Subcutaneous adipose tissue (tissue), 4 donors: ENCODE data around the gene UBE2Z. TPM values are rescaled to one million over a fixed set of nuclear protein-coding genes. Genes with fewer than 3 reads are reported as not detected.

Experiments used
- CTCF ChIP-seq: fragments of 450-650 bp; IDR thresholded peaks from one replicate; pipeline ENCODE4 v1.5.1; 2016; ENCODE audit warnings: low read depth, mild to moderate bottlenecking, control low read depth, antibody characterized with exemption, moderate library complexity
- total RNA-seq, 4 donors: library from RNA; depleted of rRNA; stranded (reverse); fragments of >200 nt; gene quantifications; one replicate each; pipeline ENCODE4 v1.1.0, GENCODE V29; 2016

Gene UBE2Z
- total RNA-seq, 4 donors from 2014 or later, result 39.9 to 55.2 (median 46.5) TPM

DNA sequence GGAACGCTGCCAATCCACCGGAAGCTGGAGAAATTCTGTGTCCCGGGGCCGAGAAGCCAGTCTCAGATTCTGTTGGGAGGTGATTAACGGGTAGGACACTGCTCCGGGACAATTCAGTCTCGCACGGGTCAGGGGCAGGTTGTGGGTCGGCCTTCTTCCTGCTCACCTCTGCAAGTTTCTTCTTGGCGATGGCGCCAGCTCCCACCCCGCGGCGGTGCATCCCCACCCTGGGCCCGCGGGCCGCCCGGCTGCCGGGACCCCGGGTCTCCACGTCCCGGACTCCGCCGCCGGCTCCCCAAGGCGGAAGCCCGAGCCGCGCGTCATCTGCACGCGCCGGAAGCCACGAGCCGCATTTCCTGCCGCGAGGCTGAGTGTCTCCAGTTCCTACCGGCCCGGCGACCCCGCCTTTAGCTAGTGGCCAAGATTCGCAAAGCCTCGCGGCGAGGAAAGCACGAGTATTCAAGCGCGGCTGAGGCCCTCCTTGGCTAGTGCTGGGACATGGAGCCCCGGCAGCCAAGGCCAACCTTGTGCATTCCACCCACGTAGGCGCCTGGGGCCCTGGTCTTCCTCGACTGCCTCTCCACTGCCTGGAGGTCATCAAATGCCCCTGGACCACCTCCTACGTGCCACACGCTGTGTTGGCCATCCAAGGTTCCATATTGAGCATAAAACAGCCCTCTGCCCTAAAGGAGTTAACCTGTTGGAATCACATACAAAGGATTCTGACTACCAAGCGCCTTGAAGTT lies 36.5 kb downstream of the UBE2Z start, which contains the start of gene SNF8:
Gene SNF8, minus strand, starts transcription at position 328 of the 746 bp plus-strand sequence. Its CDS starts 108 bp downstream, at position 220.
- no peak for TF ChIP-seq CTCF

- TF ChIP-seq CTCF, result no peak
These were observed 43.4 kb downstream of the UBE2Z start for GRCh38 chr17:48951572-48951971.

- TF ChIP-seq CTCF, result no peak
These were observed 44.7 kb downstream of the UBE2Z start for GRCh38 chr17:48952904-48953303.

DNA sequence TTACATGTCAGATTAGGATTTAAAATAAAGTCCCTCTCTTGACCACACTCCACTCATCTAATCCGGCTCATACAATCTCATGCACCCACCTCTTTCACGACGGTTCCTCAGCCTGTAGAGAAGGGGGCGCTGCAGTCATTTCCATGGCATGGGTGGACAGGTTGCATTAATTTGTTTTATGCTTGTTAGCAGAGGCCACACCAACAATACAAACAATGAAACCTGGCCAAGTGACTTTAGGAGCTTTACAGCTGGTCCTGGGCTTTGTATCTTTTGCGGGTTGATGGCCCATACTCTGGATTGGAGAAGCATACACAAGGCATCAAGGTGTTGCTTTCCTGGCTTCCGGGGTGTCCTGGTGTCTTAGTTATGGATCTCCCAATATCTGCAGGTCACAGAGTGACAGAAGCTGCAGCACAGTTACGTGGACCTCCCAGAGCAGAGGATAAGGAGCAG lies 46.1 kb downstream of the UBE2Z start:
- TF ChIP-seq CTCF, result no peak

DNA sequence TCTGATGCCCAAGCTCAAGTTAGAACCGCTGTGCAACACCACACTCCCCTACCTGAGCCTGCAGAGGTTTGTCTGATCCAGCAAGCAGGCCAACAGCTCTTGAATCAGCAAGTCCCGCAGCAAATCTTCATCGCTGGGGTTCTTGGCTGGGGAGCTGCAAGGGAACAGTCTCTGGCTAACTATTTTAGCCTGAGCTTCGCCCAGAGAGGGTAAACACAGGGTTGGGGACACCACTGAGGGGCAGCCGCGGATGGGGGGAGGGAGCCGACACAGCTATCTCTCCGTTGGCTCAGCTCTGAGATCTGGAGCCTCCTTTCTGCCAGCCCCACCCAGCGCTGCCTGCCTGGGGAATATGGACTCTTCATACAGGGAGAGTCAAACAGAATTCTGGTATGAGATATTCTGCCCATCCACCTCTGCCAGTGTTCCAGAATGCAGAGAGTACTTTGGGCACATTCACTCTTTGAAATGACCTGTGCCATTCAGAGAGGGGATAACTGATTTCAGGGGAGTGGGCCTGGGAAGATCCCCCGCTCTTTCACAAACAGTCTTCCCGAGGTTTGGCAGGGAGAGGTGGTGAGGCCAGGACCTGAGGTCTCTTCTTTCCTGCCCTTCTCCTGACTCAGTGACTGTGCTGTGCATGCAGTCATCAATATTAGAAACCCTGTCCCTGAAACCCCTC lies 52.8 kb downstream of the UBE2Z start:
- TF ChIP-seq CTCF, result no peak

DNA sequence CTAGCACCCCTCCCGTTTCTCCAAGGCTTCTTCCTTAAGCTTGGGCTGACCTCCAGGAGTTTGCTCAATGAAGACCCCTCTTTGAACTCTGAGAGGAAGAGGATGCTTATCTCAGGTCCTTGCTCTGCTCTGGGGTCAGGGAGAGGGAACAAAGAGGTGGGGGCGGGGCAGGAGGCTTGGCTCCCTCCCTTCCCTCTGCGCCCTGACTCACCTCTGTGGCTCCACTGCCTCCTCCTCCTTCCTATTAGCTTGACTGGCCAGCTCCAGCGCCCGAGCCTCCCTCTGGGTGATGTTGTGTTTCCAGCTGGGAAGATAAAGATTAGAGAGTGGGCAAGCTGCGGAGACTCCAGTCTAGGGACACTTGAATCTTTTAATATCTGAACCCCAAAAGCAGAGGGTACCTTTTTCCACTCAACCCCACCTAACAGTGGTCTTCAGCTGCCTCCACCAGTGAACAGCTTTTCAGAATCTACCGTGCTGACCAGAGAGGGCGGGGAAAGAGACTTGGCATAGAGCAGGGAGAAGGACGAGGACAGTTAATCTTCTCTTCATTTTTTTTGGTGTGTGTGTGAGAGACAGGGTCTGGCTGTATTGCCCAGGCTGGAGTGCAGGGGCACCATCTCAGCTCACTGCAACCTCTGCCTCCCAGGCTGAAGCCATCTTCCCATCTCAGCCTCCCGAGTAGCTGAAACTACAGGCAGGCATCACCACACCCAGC lies 53.5 kb downstream of the UBE2Z start:
- TF ChIP-seq CTCF, result no peak

GRCh38 chr17:48970224-48970623 lies 62.0 kb downstream of the UBE2Z start:
- no peak for TF ChIP-seq CTCF
